HG03354 (cell line): Measurements from ENCODE around the gene C3orf22.
"Not testable (repeated sequence)": the region's sequence is repeated elsewhere in the genome, so short reads cannot be mapped to it uniquely, and the experiment has no call there.

Experiments
- ATAC-seq: cut with Tn5 transposase; IDR thresholded peaks from one replicate; pipeline ENCODE4 v1.9.1; 2021; ENCODE audit warnings: mild to moderate bottlenecking; ENCODE audit not compliant: unreplicated experiment, poor library complexity, severe bottlenecking

C3orf22 gene

DNA sequence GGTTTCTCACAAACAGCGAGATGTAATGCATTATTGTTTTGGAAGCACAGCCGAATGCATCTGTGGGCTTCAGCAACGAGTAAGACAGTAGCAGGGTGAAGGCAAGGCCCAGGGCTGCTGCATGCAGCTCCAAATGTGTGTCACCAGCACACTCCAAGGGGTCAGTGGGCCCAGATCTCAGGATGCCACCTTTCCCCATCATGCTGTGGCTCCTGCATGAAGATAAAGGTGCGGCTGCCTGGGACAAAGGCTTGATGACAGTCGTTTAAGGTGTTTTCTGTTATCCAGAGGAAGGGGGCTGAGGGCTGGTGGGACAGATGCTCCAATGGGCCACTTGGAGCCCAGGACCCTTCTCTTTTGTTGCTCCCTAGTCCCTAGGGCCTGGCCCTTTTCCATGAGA is 13.2 kb downstream of the C3orf22 start:
- ATAC-seq, result no peak

DNA sequence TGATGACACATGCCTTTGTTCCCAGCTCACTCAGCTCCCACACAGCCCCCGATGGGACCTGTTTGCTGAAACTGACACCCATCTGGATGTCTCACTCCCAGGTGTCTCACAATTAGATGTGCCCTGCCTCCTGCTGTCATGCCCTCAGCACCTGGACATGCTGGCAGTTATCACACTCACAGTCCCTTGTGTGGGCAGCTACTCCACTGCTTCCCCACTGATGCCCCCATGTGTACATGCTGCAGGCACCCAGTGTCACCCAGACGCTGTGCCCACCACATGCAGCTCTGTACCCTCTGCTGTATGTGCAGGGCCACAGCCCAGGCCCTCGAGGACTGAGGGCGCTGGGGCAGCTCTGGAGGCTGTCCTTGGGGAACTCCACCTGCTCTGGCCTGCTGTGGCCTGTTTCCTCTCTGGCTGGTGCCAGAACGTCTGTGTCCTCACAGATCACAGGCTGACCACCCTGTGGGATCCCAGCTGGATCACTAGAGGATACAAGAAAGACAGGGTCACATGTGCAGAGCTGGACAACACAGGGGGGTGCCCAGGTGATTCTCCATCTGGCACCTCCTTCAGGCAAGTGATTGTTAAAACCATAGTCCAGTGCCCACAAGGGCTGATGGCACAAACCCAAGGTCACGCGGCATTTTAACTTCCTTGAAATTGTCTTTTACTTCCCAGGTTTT is 14.0 kb downstream of the C3orf22 start:
- ATAC-seq, result no peak

DNA sequence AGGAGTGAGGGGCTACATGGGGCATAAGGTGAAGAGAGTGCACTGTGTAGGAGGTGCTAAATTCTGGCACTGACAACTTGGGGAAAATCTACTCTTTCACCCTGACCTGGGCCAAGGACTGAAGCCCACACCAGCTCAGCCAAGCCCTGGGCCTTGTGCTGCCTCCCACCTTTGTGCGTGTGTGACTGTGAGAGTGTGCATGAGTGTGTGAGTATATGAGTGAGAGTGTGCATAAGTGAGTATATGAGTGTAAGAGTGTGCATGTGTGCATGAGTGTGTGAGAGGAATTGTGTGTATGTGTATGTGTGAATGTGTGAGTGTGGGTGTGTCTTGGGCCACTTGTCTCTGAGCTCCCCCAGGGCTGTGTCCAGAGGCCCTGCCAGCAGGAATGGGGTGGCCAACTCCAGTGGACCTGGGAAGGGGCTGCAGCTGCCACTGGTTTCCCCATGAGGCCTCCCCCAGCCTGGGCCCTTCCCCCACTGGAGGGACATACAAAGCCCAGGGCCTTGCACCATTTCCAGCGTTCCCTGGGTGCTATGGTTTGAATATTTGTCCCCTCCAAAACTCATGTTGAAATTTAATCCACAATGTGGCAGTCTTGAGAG is 15.2 kb downstream of the C3orf22 start:
- ATAC-seq, result no peak

DNA sequence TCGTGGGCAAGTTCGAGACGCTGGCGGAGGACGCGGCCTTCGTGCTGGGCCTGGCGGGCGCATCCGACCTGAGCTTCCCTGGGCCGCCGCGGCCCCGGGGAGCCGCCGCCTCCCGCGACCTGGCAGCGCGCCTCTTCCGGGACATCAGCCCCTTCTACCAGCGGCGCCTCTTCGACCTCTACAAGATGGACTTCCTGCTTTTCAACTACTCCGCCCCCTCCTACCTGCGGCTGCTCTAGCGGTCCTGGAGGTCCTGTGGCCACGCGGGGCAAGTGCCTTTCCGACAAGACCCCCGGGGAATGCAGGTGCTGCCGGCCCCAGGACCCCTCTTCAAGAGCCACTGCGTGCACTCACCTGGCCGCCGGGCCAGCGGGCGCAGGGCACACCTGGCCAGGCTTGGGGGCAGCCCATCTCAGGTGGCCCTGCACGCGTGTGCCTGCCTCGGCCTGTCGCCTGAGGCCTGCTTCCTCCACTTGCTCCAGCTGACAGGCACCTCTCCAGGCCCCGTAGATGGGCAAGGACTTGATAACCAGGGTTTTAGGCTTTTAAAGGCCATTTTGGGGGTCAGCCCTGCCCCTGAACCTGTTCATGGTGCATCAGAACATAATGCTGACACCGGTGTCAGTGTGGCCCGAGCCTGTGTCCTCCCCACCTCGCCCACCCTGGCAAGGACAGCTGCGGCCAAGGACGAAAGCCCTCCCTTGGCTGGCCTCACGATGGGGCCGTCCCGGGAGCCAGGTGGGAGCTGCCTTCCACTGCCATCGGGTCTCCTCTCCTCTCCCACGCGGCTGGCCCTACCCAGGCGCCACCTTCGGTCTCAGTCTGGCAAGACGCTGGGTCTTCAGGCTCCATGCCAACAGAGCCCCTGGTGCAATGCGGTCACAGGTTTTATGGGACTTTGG is 16.1 kb downstream of the C3orf22 start:
- ATAC-seq, result no peak

DNA sequence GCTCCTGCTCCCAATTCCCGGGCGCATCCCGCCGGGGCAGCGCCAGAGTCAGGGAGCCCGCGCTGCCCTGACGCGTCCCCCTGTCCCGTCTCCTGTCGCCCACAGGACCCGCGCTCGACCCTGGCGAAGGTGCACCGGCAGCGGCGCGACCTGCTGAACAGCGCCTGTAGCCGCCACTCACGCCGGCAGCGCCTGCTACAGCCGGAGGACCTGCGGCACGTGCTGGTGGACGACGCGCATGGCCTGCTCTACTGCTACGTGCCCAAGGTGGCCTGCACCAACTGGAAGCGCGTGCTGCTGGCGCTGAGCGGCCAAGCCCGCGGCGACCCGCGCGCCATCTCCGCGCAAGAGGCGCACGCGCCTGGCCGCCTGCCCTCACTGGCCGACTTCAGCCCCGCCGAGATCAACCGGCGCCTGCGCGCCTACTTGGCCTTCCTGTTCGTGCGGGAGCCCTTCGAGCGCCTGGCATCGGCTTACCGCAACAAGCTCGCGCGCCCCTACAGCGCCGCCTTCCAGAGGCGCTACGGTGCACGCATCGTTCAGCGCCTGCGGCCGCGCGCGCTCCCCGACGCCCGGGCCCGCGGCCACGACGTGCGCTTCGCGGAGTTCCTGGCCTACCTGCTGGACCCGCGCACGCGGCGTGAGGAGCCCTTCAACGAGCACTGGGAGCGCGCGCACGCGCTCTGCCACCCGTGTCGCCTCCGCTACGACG is 16.9 kb downstream of the C3orf22 start:
- no peak for ATAC-seq

DNA sequence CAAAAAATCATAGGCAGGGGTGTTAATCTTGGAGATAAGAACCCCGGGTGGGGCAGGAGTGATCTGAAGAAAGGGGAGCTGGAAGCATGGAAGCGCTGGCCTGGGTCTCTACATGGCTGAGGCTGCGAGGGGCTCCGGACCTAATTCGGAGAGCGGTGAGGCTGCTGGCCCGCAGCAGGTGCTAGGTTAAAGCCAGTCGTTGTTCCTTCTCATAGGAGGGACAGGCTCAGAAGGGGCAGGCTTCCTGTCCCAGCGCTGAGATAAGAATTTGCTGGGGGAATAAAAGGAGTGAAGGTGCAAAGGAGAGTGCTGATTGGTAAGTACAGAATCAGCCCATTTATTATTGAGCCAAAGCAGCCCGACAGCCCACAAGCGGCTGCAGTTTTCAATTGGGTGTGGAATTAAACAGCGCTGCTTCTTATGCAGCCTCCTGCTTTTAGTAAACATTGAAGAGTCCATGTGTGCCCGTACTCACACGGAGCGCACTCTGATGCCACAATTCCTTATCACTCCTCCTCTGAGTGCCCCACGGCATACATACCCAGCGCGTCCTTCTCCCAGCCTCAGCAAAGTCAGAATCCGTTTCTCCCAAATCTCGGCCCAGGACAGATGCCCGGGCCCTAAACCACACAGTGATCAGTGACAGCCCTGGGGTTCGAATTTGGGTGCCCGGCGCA is 17.6 kb downstream of the C3orf22 start:
- no peak for ATAC-seq

DNA sequence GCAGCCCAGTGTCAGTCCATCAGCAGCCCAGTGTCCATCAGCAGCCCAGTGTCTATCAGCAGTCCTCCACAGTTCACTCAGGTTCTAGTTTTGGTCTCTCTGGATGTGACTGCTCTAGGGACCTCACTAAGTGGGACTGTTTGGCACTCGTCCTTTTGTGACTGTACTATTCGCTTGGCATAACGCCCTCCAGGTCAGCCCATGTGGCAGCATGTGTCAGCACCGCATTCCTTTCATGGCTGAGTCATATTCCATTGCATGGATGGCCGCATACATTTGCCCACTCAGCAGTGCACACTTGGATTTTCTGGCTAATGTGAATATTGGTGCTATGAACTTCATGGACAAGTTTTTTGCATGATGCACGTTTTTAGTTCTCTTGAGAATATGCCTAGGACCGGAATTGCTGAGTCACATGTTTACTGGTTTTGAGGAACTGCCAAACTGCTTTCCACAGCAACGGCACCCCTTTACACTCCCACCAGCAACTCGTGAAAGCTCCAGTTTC is 18.3 kb downstream of the C3orf22 start:
- no peak for ATAC-seq

DNA sequence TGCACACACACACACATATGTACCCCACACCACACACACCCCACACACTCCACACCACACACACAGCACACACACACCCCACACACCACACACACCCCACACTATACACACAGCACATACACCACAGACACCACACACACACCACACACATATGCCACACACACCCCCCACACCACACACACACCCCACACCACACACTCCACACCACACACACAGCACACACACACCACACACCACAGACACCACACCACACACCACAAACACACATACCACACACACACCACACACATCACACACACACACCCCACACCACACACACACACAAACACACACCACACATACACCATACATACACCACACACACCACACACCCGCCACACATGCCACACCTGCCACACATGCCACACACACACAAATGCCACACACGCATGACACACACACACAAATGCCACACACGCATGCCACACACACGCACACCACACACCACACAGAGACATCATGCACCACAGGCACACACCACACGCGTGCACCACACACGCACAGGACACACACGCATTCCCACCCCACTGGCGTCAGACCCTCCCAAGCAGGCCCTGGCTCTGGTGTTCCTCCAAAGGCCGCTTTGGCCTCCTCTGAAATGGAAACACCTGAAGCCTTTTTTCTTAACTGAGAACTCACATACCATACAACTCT is 19.0 kb downstream of the C3orf22 start:
- ATAC-seq, result no peak

DNA sequence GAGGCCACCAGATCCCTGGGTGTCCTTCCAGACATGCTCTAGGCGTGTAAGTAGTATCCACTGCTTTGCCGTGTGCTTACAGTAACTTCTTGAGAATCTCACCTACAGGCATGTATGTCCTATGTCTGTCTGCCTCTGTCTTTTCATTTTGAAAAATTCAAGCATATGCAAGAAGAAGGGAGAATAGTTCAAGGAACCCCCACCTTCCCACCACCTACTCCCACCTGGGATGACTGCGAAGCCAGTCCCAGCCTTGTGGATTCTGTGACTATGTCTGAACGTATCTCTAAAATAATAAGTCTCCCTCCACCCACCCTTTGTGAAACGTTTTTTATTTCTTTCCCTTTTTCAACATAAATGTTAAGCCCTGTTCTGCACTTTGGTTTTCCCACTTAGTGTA is 19.8 kb downstream of the C3orf22 start:
- ATAC-seq, result no peak

DNA sequence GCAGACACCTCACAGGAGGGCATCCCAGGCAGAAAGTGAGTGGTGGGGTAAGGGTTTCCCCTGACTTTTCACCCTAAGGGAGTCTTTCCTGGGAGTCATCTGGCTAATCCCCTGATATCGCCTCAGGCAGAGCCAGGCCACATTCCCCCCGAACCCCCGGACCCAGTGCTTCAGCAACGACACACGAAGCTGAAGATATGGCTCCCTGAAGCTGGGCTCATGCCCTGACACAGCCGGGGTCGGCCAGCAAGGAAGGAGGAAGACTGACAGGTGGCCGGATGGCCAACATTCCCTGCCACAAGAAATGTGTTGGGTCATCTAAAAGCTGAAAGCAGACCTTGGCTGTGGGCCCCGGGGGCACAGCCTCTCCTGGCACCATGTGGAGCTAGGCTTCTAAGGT is 20.4 kb downstream of the C3orf22 start:
- no peak for ATAC-seq

DNA sequence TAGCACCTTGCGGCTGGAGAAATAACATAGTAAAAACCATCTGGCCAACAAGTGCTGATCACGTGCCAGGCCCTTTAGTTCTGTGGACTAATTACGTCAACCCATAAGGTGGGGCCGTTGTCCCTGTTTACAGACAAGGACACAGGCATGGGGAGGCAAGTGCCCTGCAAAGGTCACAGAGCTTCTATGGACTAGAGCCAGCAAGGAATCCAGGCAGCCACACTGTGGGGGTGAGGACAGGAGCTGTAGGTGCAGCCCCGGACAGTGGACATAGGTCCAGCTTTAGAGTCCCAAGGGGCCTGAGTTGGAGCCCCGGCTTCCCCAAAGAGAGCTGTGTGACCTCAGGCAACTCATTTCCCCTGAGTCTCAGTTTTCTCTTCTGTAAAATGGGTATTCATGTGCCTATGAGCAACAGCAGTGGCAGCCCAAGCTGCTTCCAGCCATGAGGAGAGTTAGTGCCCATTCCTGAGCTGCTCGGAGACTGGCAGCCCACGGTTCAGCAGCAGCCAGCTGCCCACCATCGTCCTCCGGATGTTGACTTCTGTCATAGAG is 20.9 kb downstream of the C3orf22 start:
- no peak for ATAC-seq

DNA sequence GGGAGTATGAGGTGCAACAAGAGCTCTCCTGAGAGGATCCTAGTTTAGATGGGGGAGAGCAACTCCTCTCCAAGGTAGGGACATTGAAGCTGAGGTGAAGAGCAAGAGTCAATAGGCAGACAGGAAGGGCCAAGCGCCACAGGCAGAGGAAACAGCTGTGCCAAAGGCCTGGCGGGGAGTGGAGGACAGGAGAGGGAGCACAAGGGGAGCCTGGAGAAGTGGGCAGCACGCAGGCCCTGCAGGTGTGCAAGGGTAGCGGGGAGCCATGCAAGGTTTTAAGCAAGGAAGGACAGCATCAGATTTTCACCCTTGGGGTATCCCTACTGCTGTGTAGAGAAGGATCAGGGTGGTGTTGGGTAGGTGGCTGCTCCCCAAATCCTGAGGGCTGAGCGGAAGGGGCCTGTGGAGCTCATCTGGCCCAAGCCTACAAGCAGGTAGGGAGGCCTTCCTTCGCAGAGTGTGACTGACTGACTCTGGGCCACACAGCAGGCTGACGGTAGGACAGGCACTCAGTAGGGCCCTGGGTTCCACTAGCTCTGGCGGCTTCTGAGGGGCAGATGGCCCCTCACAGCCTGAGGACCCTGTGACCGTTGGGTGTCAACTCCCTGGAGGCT is 21.5 kb downstream of the C3orf22 start:
- no peak for ATAC-seq

DNA sequence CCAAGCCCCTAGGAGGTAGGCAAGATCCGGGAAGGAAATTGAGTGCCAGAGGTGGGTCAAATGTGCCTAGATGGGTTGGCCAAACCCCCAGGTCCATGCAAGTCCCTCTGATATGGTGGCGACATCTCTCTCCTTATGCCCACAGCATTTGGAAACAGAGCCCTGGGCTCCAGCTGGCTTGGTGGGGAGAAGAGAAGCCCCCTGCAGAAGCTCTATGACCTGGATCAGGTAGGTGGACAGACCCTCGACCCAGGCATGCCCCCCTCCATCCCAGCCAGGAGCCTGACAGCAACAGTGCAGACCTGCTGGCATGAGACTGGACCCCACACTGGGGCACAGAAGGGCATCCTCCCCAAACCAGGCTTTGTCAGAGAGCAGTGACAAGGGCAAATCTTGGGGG is 22.6 kb downstream of the C3orf22 start:
- no peak for ATAC-seq

DNA sequence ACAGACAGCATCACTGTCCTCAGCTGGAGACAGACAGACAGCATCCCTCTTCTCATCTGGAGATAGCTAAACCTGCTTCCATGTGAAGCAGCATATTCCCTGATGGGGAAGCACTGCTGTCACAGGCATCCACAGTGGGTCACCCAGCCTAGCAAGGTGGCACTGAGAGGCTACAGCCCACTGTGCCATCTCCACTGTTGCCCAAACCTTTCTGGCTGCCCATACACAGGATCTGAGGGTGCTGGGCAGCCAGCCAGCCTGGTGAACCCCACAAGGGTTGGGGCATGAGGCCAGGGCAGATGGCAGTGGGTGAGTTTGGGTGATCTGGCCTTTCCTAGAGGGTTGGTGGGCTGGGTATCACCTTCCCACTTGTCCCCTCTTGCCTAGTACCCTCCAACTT is 23.1 kb downstream of the C3orf22 start:
- ATAC-seq, result no peak

DNA sequence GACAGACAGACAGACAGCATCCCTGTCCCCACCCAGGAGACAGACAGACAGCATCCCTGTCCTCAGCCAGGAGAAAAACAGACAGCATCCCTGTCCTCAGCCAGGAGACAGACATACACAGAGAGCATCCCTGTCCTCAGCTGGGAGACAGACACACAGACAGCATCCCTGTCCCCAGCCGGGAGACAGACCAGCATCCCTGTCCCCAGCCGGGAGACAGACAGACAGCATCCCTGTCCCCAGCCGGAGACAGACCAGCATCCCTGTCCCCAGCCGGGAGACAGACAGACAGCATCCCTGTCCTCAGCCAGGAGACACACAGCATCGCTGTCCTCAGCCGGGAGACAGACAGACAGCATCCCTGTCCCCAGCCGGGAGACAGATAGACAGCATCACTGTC is 24.0 kb downstream of the C3orf22 start:
- not testable (repeated sequence) for ATAC-seq

DNA sequence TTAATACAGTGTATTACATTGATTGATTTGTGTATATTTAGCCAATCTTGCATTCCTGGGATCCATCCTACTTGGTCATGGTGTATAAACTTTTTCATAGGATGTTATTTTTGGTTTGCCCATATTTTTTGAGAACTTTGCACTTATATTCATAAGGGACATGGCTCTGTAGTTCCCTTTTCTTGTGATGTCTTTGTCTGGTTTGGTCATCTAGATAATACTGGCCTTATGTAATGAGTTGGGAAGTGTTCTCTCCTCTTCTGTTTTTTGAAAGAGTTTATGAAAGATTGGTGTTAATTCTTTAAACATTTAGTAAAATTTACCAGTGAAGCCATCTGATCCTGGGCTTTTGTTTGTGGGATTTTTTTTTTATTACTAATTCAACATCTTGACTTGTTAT is 25.2 kb downstream of the C3orf22 start:
- ATAC-seq, result no peak

DNA sequence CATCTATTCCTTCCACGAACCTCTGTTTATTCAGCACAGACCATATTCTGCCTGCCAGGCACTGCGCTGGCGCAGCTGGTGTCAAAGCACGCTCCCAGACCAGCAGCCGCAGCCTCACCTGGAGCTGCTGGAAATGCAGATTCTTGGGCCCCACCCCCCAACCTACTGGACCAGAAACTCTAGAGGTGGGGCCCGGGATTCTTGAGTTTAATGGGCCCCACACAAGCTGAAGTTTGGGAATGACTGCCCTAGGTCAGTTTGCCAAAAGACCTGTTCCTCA is 27.7 kb downstream of the C3orf22 start:
- no peak for ATAC-seq
